GM12801 (cell line): ENCODE data around the gene NHS.

Source experiments
- TF ChIP-seq, protein P1 (sequence below): IDR thresholded peaks from one replicate; pipeline ENCODE4 v1.5.1; 2011; ENCODE audit warnings: control low read depth; ENCODE audit not compliant: insufficient read length; ENCODE audit errors: extremely low read depth

Gene NHS

GRCh38 chrX:17596061-17596460, 221.1 kb downstream of the NHS start:
- TF ChIP-seq, protein P1, sequence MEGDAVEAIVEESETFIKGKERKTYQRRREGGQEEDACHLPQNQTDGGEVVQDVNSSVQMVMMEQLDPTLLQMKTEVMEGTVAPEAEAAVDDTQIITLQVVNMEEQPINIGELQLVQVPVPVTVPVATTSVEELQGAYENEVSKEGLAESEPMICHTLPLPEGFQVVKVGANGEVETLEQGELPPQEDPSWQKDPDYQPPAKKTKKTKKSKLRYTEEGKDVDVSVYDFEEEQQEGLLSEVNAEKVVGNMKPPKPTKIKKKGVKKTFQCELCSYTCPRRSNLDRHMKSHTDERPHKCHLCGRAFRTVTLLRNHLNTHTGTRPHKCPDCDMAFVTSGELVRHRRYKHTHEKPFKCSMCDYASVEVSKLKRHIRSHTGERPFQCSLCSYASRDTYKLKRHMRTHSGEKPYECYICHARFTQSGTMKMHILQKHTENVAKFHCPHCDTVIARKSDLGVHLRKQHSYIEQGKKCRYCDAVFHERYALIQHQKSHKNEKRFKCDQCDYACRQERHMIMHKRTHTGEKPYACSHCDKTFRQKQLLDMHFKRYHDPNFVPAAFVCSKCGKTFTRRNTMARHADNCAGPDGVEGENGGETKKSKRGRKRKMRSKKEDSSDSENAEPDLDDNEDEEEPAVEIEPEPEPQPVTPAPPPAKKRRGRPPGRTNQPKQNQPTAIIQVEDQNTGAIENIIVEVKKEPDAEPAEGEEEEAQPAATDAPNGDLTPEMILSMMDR = no peak

GRCh38 chrX:17596546-17597205, 221.7 kb downstream of the NHS start:
- TF ChIP-seq, protein P1 = no peak

DNA sequence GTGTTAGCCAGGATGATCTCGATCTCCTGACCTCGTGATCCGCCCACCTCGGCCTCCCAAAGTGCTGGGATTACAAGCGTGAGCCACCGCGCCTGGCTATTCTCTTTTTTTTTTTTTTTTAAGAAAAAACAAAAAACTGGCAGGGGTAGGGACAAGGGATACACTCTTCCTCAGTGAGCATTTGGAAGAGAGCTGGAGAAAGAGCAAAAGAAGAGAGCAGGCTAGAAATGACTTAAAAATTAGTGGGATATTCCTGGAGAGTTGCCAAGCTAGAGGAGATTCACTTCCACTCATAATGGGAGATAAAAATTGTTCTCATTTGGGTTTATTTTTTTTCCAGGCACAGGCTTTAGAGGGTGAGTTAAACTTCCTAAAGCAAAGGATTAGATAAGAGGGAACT, 222.3 kb downstream of the NHS start:
- TF ChIP-seq, protein P1 = no peak

GRCh38 chrX:17597836-17598439, 222.9 kb downstream of the NHS start:
- TF ChIP-seq, protein P1 = no peak

- TF ChIP-seq, protein P1 = no peak
Observed at GRCh38 chrX:17601441-17602200, 226.6 kb downstream of the NHS start.

GRCh38 chrX:17602245-17602644, 227.2 kb downstream of the NHS start:
- TF ChIP-seq, protein P1 = no peak

GRCh38 chrX:17603196-17603595, 228.2 kb downstream of the NHS start:
- TF ChIP-seq, protein P1 = no peak
